Nephron (organoid): Measurements from ENCODE around the gene PDE4D.

Experiments
- H3K27ac Mint-ChIP-seq, 3 experiments: 2 replicates each; pipeline ENCODE4 v1.8.0; 2020; ENCODE audit warnings: mixed read lengths in 3 of 3, mild to moderate bottlenecking in 2 of 3, moderate library complexity in 1 of 3
- H3K27me3 Mint-ChIP-seq: 2 replicates; pipeline ENCODE4 v1.8.0; 2021; ENCODE audit warnings: low read depth, mild to moderate bottlenecking, moderate library complexity, mixed read lengths
- H3K36me3 Mint-ChIP-seq: 2 replicates; pipeline ENCODE4 v1.8.0; 2020; ENCODE audit warnings: low read depth, mixed read lengths
- H3K4me1 Mint-ChIP-seq: 2 replicates; pipeline ENCODE4 v1.8.0; 2020; ENCODE audit warnings: mixed read lengths
- H3K4me3 Mint-ChIP-seq, 3 experiments: 2 replicates each; pipeline ENCODE4 v1.8.0; 2020; ENCODE audit warnings: mild to moderate bottlenecking in 3 of 3, mixed read lengths in 3 of 3, moderate library complexity in 2 of 3
- H3K9me3 Mint-ChIP-seq: 2 replicates; pipeline ENCODE4 v1.8.0; 2020; ENCODE audit warnings: mixed read lengths
- TF ChIP-seq, protein P1 (sequence below), 3 experiments: fragments of 200-600 bp; sonication (generic); IDR thresholded peaks; one replicate each; pipeline ENCODE4 v1.5.0; 2021; ENCODE audit warnings: antibody characterized with exemption in 3 of 3; ENCODE audit not compliant: unreplicated experiment in 3 of 3

The PDE4D gene

GRCh38 chr5:59296317-59297264, 596.9 kb downstream of the PDE4D start:
- Mint-ChIP-seq H3K4me3 (peak overlapping the region; percentile 6 to 67 (median 60)), H3K27me3 (no peaks in the 10 kb centered on the region), H3K4me1 (peaks cover 58% of the 10 kb centered on the region), H3K9me3 (no peaks in the 10 kb centered on the region), H3K27ac (peak overlapping the region; percentile 89 to 94 (median 93)), H3K36me3 (no peaks in the 10 kb centered on the region)
- TF ChIP-seq, protein P1, sequence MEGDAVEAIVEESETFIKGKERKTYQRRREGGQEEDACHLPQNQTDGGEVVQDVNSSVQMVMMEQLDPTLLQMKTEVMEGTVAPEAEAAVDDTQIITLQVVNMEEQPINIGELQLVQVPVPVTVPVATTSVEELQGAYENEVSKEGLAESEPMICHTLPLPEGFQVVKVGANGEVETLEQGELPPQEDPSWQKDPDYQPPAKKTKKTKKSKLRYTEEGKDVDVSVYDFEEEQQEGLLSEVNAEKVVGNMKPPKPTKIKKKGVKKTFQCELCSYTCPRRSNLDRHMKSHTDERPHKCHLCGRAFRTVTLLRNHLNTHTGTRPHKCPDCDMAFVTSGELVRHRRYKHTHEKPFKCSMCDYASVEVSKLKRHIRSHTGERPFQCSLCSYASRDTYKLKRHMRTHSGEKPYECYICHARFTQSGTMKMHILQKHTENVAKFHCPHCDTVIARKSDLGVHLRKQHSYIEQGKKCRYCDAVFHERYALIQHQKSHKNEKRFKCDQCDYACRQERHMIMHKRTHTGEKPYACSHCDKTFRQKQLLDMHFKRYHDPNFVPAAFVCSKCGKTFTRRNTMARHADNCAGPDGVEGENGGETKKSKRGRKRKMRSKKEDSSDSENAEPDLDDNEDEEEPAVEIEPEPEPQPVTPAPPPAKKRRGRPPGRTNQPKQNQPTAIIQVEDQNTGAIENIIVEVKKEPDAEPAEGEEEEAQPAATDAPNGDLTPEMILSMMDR (IDR thresholded peaks at IDR 0.05; ENCODE audit: unreplicated experiment in 3 of 3): no peak

GRCh38 chr5:59293700-59294099, 599.8 kb downstream of the PDE4D start:
- no peak overlapping the region for H3K4me3 Mint-ChIP-seq
- H3K36me3 Mint-ChIP-seq: no peaks in the 10 kb centered on the region
- H3K4me1 Mint-ChIP-seq: peaks cover 51% of the 10 kb centered on the region
- peak overlapping the region in 2 of 3 experiments; percentile 52 to 93 for H3K27ac Mint-ChIP-seq
- no peaks in the 10 kb centered on the region for H3K27me3 Mint-ChIP-seq
- TF ChIP-seq, protein P1 (IDR thresholded peaks at IDR 0.05; ENCODE audit: unreplicated experiment in 3 of 3): no peak
- H3K9me3 Mint-ChIP-seq: no peaks in the 10 kb centered on the region

GRCh38 chr5:59291941-59292340, 601.6 kb downstream of the PDE4D start:
- Mint-ChIP-seq H3K36me3 (no peaks in the 10 kb centered on the region), H3K9me3 (peaks cover 2% of the 10 kb centered on the region), H3K4me1 (peaks cover 36% of the 10 kb centered on the region), H3K27me3 (no peaks in the 10 kb centered on the region), H3K27ac (peak overlapping the region; percentile 91 to 96 (median 93)), H3K4me3 (no peak overlapping the region)
- TF ChIP-seq, protein P1 (IDR thresholded peaks at IDR 0.05; ENCODE audit: unreplicated experiment in 3 of 3): no peak

DNA sequence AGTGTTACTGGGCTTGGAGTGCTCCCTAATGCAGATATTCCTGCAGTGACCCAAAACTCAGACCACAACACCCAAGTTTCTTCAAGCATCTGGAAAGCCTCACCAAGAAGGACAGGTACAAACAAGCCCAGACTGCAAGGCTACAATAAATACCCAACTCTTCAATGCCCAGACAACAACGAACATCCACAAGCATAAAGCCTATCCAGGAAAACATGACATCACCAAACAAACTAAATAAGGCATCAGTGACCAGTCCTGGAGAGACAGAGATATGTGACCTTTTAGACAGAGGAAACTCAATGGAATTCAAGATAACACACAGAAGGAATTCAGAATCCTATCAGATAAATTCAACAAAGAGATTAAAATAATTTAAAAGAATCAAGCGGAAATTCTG, 605.6 kb downstream of the PDE4D start:
- Mint-ChIP-seq H3K9me3 (peaks cover 5% of the 10 kb centered on the region), H3K4me1 (peaks cover 33% of the 10 kb centered on the region), H3K36me3 (no peaks in the 10 kb centered on the region), H3K27me3 (no peaks in the 10 kb centered on the region), H3K4me3 (no peak overlapping the region), H3K27ac (no peak overlapping the region)
- TF ChIP-seq, protein P1 (IDR thresholded peaks at IDR 0.05; ENCODE audit: unreplicated experiment in 3 of 3): no peak

DNA sequence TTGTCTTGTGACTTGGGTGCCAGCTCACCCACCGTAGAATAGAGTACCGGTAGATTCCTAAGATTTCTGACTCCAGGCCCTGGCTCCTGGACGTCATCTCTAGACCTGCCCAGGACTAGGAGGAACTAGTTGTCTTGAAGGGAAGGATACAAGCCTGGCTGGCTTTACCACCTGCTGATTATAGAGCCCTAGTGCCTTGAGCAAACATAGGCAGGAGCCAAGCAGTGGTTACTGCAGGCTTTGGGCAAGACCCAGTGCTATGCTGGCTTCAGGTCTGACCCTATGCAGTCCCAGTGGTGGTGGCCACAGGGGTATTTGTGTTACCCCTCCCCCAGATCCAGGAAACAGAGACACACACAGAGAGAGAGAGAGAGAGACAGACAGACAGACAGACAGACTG, 606.2 kb downstream of the PDE4D start:
- H3K4me3 Mint-ChIP-seq: no peak overlapping the region
- H3K9me3 Mint-ChIP-seq: peaks cover 5% of the 10 kb centered on the region
- H3K27me3 Mint-ChIP-seq: no peaks in the 10 kb centered on the region
- no peaks in the 10 kb centered on the region for H3K36me3 Mint-ChIP-seq
- H3K27ac Mint-ChIP-seq: peak overlapping the region in 1 of 3 experiments; percentile 35
- peaks cover 31% of the 10 kb centered on the region for H3K4me1 Mint-ChIP-seq
- TF ChIP-seq, protein P1 (IDR thresholded peaks at IDR 0.05; ENCODE audit: unreplicated experiment in 3 of 3): no peak
